CD4-positive, alpha-beta T cell (primary cell): ENCODE measurements around the gene IGFBP7. TPM values are rescaled to one million over a fixed set of nuclear protein-coding genes. Genes with fewer than 3 reads are reported as not detected.
A peak's percentile ranks its signal among the peaks of the same experiment; 100 is the strongest.

Experiments used
- ATAC-seq: fragments of 200-7000 bp; cut with Tn5 transposase; one replicate; pipeline ENCODE4 v1.10.0; 2022; ENCODE audit warnings: mild to moderate bottlenecking; ENCODE audit not compliant: poor library complexity
- CTCF ChIA-PET: fragments of 350-600 bp; sonication (Branson Sonifier 250); formaldehyde crosslinking; loops from one replicate; lab custom pipeline; 2021; ENCODE audit warnings: antibody characterized with exemption, inconsistent platforms; lab: Charles Lee
- POLR2A ChIA-PET: fragments of 350-600 bp; sonication (Branson Sonifier 250); formaldehyde crosslinking; loops from one replicate; lab custom pipeline; 2021; ENCODE audit warnings: antibody characterized with exemption, inconsistent platforms; lab: Charles Lee
- DNase-seq, 14 experiments: peaks; one replicate each; pipeline ENCODE4 v3.0.0-alpha.2; 2013 to 2020; ENCODE audit warnings: mixed read lengths in 2 of 14
- H3K27ac ChIP-seq, 2 donors: one replicate each; pipeline versions ENCODE4 v1.5.1 to v1.7.0; 2013; ENCODE audit warnings: low read length in 2 of 2, low read depth in 1 of 2, mild to moderate bottlenecking in 1 of 2
- H3K27me3 ChIP-seq, 2 experiments: 1 replicate in 1 of 2; 2 replicates in 1 of 2; pipeline versions ENCODE4 v1.6.1 to v1.7.0; 2013; ENCODE audit warnings: low read length in 2 of 2, control low read depth in 1 of 2, mild to moderate bottlenecking in 1 of 2, moderate library complexity in 1 of 2; ENCODE audit not compliant: insufficient read depth in 2 of 2, control insufficient read depth in 1 of 2
- H3K36me3 ChIP-seq: one replicate; pipeline ENCODE4 v1.6.1; 2013; ENCODE audit warnings: low read length, control low read depth; ENCODE audit not compliant: insufficient read depth
- H3K4me1 ChIP-seq: one replicate; pipeline ENCODE4 v1.6.1; 2013; ENCODE audit warnings: low read length, control low read depth; ENCODE audit not compliant: insufficient read depth
- H3K4me3 ChIP-seq: one replicate; pipeline ENCODE4 v1.5.1; 2013; ENCODE audit warnings: mild to moderate bottlenecking, low read length, moderate library complexity
- H3K9me3 ChIP-seq, 2 experiments: 1 replicate in 1 of 2; 2 replicates in 1 of 2; pipeline versions ENCODE4 v1.6.1 to v1.7.0; 2013; ENCODE audit warnings: low read length in 2 of 2, mild to moderate bottlenecking in 2 of 2, control low read depth in 1 of 2, moderate library complexity in 1 of 2; ENCODE audit not compliant: control insufficient read depth in 1 of 2, insufficient read depth in 1 of 2
- H3K27ac Mint-ChIP-seq: one replicate; pipeline ENCODE4 v1.8.0; 2020; ENCODE audit warnings: mixed read lengths
- H3K27me3 Mint-ChIP-seq: one replicate; pipeline ENCODE4 v1.8.0; 2021; ENCODE audit warnings: mixed read lengths
- H3K36me3 Mint-ChIP-seq: one replicate; pipeline ENCODE4 v1.8.0; 2021; ENCODE audit warnings: low read depth, mixed read lengths
- H3K4me1 Mint-ChIP-seq: one replicate; pipeline ENCODE4 v1.8.0; 2021; ENCODE audit warnings: low read depth, mixed read lengths
- H3K4me3 Mint-ChIP-seq: one replicate; pipeline ENCODE4 v1.8.0; 2020; ENCODE audit warnings: mild to moderate bottlenecking, mixed read lengths
- H3K9me3 Mint-ChIP-seq: one replicate; pipeline ENCODE4 v1.8.0; 2020; ENCODE audit warnings: mixed read lengths
- intact Hi-C, 2 experiments: fragments of 100-400 bp; cut with DNase I in 1 of 2; cut with micrococcal nuclease in 1 of 2; formaldehyde crosslinking; loops; one replicate each; pipeline versions ENCODE4 v1.15.1 to v1.9.0; 2023 to 2025; cut with DNase I, micrococcal nuclease
- total RNA-seq, 174 experiments: library from RNA in 2 of 174; stranded (reverse) in 2 of 174; gene quantifications; one replicate each; pipeline ENCODE4 v1.2.3 and lab custom pipeline; 2021 to 2026
- TF ChIP-seq, protein P1 (sequence below): fragments of 200-600 bp; IDR thresholded peaks from one replicate; pipeline ENCODE4 v1.8.0; 2022; ENCODE audit warnings: antibody characterized with exemption, mild to moderate bottlenecking

IGFBP7 gene
- total RNA-seq, 2 experiments from 2014 or later = 0.45 TPM; not detected in 1

GRCh38 chr4:57039345-57039744, 70.8 kb downstream of the IGFBP7 start:
- Histone ChIP-seq H3K27ac (no peak overlapping the region), H3K4me1 (no peaks in the 10 kb centered on the region), H3K9me3 (no peaks in the 10 kb centered on the region), H3K4me3 (no peak overlapping the region), H3K36me3 (no peaks in the 10 kb centered on the region), H3K27me3 (peaks cover 4 to 16% of the 10 kb centered on the region in 2 experiments)
- POLR2A ChIA-PET = no interaction called here
- CTCF ChIA-PET = no interaction called here
- Mint-ChIP-seq H3K36me3 (no peaks in the 10 kb centered on the region), H3K9me3 (no peaks in the 10 kb centered on the region), H3K27me3 (peaks cover 25% of the 10 kb centered on the region), H3K27ac (no peak overlapping the region), H3K4me3 (no peak overlapping the region), H3K4me1 (no peaks in the 10 kb centered on the region)
- intact Hi-C loops = no loop called here
- ATAC-seq (no peak), DNase-seq (no peak)
- TF ChIP-seq, protein P1, sequence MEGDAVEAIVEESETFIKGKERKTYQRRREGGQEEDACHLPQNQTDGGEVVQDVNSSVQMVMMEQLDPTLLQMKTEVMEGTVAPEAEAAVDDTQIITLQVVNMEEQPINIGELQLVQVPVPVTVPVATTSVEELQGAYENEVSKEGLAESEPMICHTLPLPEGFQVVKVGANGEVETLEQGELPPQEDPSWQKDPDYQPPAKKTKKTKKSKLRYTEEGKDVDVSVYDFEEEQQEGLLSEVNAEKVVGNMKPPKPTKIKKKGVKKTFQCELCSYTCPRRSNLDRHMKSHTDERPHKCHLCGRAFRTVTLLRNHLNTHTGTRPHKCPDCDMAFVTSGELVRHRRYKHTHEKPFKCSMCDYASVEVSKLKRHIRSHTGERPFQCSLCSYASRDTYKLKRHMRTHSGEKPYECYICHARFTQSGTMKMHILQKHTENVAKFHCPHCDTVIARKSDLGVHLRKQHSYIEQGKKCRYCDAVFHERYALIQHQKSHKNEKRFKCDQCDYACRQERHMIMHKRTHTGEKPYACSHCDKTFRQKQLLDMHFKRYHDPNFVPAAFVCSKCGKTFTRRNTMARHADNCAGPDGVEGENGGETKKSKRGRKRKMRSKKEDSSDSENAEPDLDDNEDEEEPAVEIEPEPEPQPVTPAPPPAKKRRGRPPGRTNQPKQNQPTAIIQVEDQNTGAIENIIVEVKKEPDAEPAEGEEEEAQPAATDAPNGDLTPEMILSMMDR = no peak

- DNase-seq (peak in 3 of 14 experiments; percentile 8 to 15 (median 15)), ATAC-seq (no peak)
- no peaks in the 10 kb centered on the region for H3K36me3 ChIP-seq
- Mint-ChIP-seq H3K27me3 (peaks cover 22% of the 10 kb centered on the region), H3K4me3 (no peak overlapping the region), H3K36me3 (no peaks in the 10 kb centered on the region), H3K9me3 (no peaks in the 10 kb centered on the region), H3K27ac (no peak overlapping the region), H3K4me1 (no peaks in the 10 kb centered on the region)
- TF ChIP-seq, protein P1 = no peak
- H3K4me3 ChIP-seq = no peak overlapping the region
- peaks cover 4 to 12% of the 10 kb centered on the region in 2 experiments for H3K27me3 ChIP-seq
- no peaks in the 10 kb centered on the region for H3K4me1 ChIP-seq
- CTCF ChIA-PET = interaction anchor here (1.0 kb wide), 1 partner anchor 12 kb away, joined by 3 read pairs; no protein-coding TSS in a partner anchor
- POLR2A ChIA-PET = no interaction called here
- intact Hi-C loops = no loop called here
- no peak overlapping the region for H3K27ac ChIP-seq
- no peaks in the 10 kb centered on the region for H3K9me3 ChIP-seq
These were observed 72.1 kb downstream of the IGFBP7 start for GRCh38 chr4:57037982-57038604.

- CTCF ChIA-PET = no interaction called here
- Histone ChIP-seq H3K4me3 (no peak overlapping the region), H3K4me1 (no peaks in the 10 kb centered on the region), H3K36me3 (peaks cover 25% of the 10 kb centered on the region), H3K27ac (no peak overlapping the region), H3K27me3 (peaks cover 0 to 6% of the 10 kb centered on the region in 2 experiments), H3K9me3 (no peaks in the 10 kb centered on the region)
- no peak for ATAC-seq
- Mint-ChIP-seq H3K27ac (no peak overlapping the region), H3K4me1 (no peaks in the 10 kb centered on the region), H3K4me3 (no peak overlapping the region), H3K36me3 (peaks cover 35% of the 10 kb centered on the region), H3K27me3 (peaks cover 14% of the 10 kb centered on the region), H3K9me3 (no peaks in the 10 kb centered on the region)
- no peak for DNase-seq
- TF ChIP-seq, protein P1 = no peak
- POLR2A ChIA-PET = no interaction called here
- intact Hi-C loops = no loop called here
These were observed 75.7 kb downstream of the IGFBP7 start for GRCh38 chr4:57034520-57034919.
